NCI-H1092 treated with DMSO at 0.1 percent for 48 hours (cell line): ENCODE data around the gene NCR2.
"Not testable (repeated sequence)": the region's sequence is repeated elsewhere in the genome, so short reads cannot be mapped to it uniquely, and the experiment has no call there.

ENCODE experiments used
- DNase-seq: peaks from one replicate; lab custom pipeline; 2025; lab: John Stamatoyannopoulos, UW

The NCR2 gene, protein sequence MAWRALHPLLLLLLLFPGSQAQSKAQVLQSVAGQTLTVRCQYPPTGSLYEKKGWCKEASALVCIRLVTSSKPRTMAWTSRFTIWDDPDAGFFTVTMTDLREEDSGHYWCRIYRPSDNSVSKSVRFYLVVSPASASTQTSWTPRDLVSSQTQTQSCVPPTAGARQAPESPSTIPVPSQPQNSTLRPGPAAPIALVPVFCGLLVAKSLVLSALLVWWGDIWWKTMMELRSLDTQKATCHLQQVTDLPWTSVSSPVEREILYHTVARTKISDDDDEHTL

GRCh38 chr6:41335296-41335695, at the start of gene NCR2:
Gene NCR2, plus strand, starts transcription at chr6:41335608. Its CDS starts 269 bp downstream, at chr6:41335877.
- DNase-seq: no peak

DNA sequence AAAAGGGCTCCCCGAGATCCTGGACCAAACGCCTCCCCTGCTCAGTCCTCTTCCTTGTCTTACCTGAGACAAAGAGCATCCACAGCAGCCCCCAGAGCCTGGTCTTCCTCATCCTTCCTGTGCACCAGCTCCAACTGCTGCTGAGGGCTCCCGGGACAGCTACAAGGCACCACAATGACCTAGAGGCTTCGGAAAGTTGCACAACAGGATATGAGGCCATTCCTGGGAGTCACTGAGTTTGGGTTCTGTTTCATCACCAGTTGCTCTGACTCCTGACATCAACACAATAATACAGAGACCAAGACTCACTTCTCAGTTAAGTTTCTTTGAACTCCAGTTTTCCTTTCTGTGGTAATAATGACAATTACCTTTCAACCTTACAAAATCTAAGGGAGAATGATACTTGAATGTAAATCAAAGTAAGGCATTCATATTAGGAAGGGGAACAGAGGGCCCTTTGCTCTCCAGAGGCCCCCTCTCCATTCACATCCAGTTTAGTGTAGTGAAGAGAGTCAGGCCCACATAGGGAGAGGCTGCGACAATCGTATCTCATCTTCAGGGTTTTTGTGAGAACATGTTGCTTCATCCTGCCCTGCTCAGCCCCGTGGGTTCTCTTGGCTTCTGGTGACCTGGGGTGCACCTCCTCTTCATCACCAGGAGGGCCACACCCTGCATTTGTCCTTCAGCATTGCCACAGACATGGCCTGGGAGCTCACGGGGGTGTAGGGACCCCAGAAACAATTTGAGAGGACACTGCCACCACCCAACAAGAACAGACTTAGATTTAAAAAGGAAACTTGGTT, 48.7 kb upstream of the NCR2 start, which contains the start of gene TREM1:
TSS of gene TREM1 (minus strand) at position 139 of the 803 bp plus-strand sequence. CDS start at position 112, 27 bp downstream.
- DNase-seq: no peak

GRCh38 chr6:41288030-41288753, 47.2 kb upstream of the NCR2 start:
- peak; percentile 92 for DNase-seq

- DNase-seq: no peak
Measured at GRCh38 chr6:41288754-41289129, 46.7 kb upstream of the NCR2 start.

GRCh38 chr6:41289815-41290214, 45.6 kb upstream of the NCR2 start:
- no peak for DNase-seq

GRCh38 chr6:41291717-41292116, 43.7 kb upstream of the NCR2 start:
- DNase-seq: no peak

DNA sequence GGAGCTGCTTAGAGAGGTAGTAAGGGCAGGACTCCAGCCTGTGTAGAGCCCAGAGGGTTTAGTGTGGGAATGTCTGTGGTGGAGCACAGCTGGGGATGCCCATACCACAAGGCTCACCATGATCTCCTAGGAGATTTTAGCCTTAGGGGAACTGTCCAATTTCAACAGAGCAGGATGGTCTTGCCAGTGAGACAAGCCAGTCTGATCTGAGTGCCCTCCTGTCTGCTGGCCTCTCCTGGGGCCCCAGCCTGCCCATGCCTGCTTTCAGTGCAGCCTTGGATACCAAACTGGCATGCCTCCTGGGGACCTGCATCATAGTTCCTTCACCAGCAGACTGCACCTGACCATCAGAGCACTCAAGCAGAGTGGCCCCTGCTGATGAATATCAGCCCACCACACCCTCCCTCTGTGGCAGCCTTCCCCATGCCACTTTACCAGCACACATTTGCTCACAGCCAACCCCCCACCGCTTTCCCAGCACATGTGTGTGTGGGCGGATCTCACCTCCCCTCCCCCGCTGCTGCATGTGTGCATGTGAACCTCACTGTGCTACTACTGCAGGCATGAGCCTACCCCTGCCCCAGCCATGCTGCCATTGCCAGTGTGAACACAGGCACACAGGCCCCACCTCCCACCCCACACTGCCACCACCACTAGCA, 41.1 kb upstream of the NCR2 start:
- DNase-seq: no peak

DNA sequence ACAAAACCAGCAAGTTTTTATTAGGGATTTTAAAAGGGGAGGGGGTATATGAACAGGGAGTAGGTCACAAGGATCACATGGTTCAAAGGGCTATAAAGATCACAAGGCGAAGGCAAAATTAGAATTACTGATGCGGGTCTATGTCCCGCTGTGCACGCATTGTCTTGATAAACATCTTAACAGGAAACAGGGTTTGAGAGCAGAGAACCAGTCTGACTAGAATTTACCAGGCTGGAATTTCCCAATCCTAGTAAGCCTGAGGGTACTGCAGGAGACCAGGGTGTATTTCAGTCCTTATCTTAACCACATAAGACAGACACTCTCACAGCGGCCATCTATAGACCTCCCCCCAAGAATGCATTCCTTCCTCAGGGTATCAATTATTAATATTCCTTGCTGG, 38.2 kb upstream of the NCR2 start:
- not testable (repeated sequence) for DNase-seq

DNA sequence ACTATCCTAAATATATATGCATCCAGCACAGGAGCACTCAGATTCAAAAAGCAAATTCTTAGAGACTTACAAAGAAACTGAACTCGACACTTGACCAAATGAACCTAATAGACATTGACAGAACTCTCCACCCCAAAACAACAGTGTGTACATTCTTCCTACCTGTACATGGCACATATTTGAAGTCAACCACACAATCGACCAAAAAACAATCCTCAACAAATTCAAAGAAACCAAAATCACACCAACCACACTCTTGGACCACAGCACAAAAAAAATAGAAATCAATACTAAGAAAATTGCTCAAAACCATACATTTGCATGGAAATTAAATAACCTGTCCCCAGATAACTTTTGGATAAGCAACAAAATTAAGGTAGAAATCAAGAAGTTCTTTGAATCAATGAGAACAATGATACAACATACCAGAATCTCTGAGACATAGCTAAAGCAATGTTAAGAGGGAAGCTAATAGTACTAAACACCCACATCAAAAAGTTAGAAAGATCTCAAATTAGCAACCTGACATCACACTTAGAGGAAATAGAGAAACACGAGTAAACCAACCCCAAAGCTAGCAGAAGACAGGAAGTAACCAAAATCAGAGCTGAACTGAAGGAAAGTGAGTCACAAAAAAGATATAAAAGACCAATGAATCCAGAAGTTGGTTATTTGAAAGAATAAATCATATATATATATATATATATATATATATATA, 36.5 kb upstream of the NCR2 start:
- no peak for DNase-seq

DNA sequence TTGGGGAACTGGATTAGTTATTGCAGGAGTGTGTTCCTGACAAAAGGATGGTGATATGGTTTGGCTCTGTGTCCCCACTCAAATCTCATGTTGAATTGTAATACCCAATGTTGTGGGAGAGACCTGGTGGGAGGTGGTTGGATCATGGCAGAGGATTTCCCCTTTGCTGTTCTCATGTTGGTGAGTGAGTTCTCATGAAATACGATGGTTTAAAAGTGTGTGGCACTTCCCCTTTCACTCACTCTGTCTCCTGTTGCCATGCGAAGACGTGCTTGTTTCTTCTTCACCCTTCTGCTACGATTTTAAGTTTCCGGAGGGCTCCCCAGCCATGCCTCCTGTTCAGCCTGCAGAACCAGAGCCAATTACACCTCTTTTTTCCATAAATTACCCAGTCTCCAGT, 32.8 kb upstream of the NCR2 start:
- no peak for DNase-seq

GRCh38 chr6:41306187-41306854, 29.1 kb upstream of the NCR2 start:
- peak; percentile 59 for DNase-seq

- DNase-seq: no peak
Measured at GRCh38 chr6:41315203-41315602, 20.2 kb upstream of the NCR2 start.

DNA sequence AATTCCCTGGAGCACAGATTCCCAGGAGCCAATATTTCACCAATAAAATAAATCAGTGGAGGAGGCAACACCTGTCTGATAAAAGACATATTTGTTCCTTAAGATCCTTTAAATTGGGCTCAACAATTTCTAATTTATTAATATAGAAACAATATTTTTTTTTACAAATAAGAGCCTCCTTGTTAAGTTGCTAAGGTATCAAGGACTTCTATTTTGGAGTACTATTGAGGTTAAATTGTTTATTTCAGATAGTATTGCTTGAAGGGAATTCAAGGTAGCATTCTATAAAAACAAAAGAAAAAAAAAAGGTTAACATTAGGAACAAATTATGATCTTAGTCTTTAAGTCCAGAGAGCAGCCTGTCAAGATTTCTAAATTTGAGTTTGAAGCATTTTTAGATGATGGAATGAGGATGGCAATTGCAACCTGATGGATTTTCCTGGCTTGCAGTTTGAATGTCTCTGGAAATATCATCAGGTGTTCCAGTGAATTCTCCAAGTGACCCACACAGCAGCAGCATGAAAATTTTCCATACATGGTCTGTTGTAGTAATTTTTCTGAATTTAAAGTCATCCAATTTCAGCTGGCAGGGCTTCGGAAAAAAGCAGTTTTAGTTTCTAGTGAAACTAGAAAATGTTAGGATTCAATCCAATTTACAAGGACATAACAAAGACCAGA, 19.3 kb upstream of the NCR2 start:
- no peak for DNase-seq

DNA sequence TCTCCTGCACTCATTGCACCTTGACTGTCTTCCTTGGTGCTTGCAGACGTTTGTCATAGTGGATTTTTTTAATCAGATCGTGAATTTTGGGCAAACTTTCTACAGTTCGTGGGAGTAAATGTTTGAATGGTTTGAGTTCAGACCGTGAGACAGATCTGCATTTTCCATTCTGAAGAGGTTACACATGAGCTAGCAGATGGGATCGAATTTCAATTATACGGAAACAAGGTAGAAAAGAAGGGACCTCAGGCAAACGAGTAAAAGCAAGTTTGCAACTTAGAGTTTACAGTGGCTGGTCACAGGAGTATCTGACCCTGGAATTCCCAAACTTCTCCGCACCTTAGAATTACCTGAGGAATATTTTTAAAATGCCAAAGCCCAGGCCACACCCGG, 17.2 kb upstream of the NCR2 start:
- DNase-seq: peak; percentile 30

GRCh38 chr6:41318654-41319565, 16.5 kb upstream of the NCR2 start:
- DNase-seq: peak; percentile 84

- DNase-seq: no peak
Measured at GRCh38 chr6:41321183-41321582, 14.2 kb upstream of the NCR2 start.

DNA sequence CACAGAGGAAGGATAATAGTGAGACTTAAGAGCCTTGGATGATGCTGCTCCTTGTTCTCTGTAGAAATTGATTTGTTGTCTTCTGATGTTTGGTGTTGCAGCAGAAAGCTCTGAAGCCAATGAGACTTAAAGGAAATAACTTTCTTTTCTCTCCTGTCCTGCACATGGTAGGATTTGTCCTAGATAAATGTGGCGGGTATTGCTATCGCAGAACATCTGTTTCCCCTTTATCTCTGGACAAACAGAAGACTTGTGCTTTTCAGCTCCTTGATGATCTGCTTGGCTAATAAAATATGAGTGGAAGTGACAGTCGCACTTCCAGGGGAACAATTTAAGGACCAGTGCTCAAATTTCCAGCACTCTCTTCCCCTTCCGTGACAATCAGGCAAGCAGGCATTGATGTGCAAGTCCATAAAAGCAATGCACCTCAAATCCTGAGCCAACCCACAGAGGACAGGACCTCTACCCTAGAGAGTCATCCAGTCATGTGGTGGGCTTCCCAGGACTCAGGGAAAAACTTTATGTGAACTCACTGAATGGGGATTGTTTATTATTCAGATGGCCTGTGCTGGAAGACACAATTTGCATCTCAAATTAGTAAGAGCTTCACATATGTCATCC, 9.9 kb upstream of the NCR2 start:
- DNase-seq: no peak

GRCh38 chr6:41326092-41326491, 9.3 kb upstream of the NCR2 start:
- DNase-seq: no peak

GRCh38 chr6:41327177-41327576, 8.2 kb upstream of the NCR2 start:
- DNase-seq: no peak
